HepG2 (cell line): ENCODE data around the gene CRYBA1. TPM values are rescaled to one million over a fixed set of nuclear protein-coding genes. Genes with fewer than 3 reads are reported as not detected.

Source experiments
- ARNTL ChIP-seq: sonication (generic); formaldehyde crosslinking; IDR thresholded peaks from 2 replicates; pipeline ENCODE4 v1.4.0; 2020; ENCODE audit warnings: mild to moderate bottlenecking, missing genetic modification reagents
- DDIT3 ChIP-seq: sonication (generic); formaldehyde crosslinking; IDR thresholded peaks from 2 replicates; pipeline ENCODE4 v1.4.0; 2020; ENCODE audit warnings: mild to moderate bottlenecking, missing genetic modification reagents
- KLF9 ChIP-seq: IDR thresholded peaks from 2 replicates; pipeline ENCODE4 v1.6.1; 2016; ENCODE audit warnings: low read depth
- POLR2AphosphoS2 ChIP-seq: IDR thresholded peaks from 2 replicates; pipeline ENCODE4 v1.6.1; 2011; ENCODE audit warnings: low read depth, low read length, improper control_type of control experiment
- RORA ChIP-seq: sonication (generic); formaldehyde crosslinking; IDR thresholded peaks from 2 replicates; pipeline ENCODE4 v1.5.0; 2020; ENCODE audit warnings: mild to moderate bottlenecking, missing genetic modification reagents, moderate library complexity
- YY1 ChIP-seq: IDR thresholded peaks from 2 replicates; pipeline ENCODE4 v1.6.1; 2011; ENCODE audit warnings: low read length, low read depth, moderate library complexity, mild to moderate bottlenecking; ENCODE audit not compliant: insufficient read depth, insufficient replicate concordance
- ZBTB10 ChIP-seq: sonication (generic); formaldehyde crosslinking; IDR thresholded peaks from 2 replicates; pipeline ENCODE4 v1.4.0; 2020; ENCODE audit warnings: missing genetic modification reagents, borderline replicate concordance
- ZNF136 ChIP-seq: sonication (generic); formaldehyde crosslinking; IDR thresholded peaks from 2 replicates; pipeline ENCODE4 v1.8.1; 2022; ENCODE audit warnings: low read depth, mild to moderate bottlenecking, moderate library complexity, missing genetic modification reagents
- ZNF260 ChIP-seq: sonication (generic); formaldehyde crosslinking; IDR thresholded peaks from 2 replicates; pipeline ENCODE4 v1.4.0; 2020; ENCODE audit warnings: missing genetic modification reagents, low read depth, mild to moderate bottlenecking, borderline replicate concordance
- ZNF75D ChIP-seq: sonication (generic); formaldehyde crosslinking; IDR thresholded peaks from 2 replicates; pipeline ENCODE4 v1.8.1; 2023; ENCODE audit warnings: missing genetic modification reagents, mild to moderate bottlenecking, borderline replicate concordance
- ZNF788 ChIP-seq: sonication (generic); formaldehyde crosslinking; IDR thresholded peaks from 2 replicates; pipeline ENCODE4 v1.5.0; 2020; ENCODE audit warnings: mild to moderate bottlenecking, missing genetic modification reagents, borderline replicate concordance
- ZNF841 ChIP-seq: sonication (generic); formaldehyde crosslinking; IDR thresholded peaks from 2 replicates; pipeline ENCODE4 v1.8.1; 2023; ENCODE audit warnings: missing genetic modification reagents, borderline replicate concordance
- ZSCAN30 ChIP-seq: sonication (generic); formaldehyde crosslinking; IDR thresholded peaks from 2 replicates; pipeline ENCODE4 v1.5.0; 2020; ENCODE audit warnings: mild to moderate bottlenecking, missing genetic modification reagents
- ZSCAN31 ChIP-seq: sonication (generic); formaldehyde crosslinking; IDR thresholded peaks from 2 replicates; pipeline ENCODE4 v1.5.0; 2020; ENCODE audit warnings: low read depth, mild to moderate bottlenecking, missing genetic modification reagents
- polyA plus RNA-seq, 8 experiments: library from polyadenylated mRNA; depleted of rRNA in 3 of 8; stranded (reverse) in 7 of 8; unstranded in 1 of 8; fragments of >200 nt; fragmentation: Illumina TruSeq in 4 of 8; extraction: Trizol in 4 of 8; gene quantifications; 2 replicates each; pipeline versions ENCODE4 v1.2.1 to v1.2.3, GENCODE V29; 2011 to 2016; ENCODE audit warnings: low read depth in 4 of 8, missing spikeins in 1 of 8, mixed read lengths in 1 of 8; ENCODE audit not compliant: insufficient read depth in 1 of 8
- total RNA-seq, 5 experiments: library from RNA; depleted of rRNA; stranded (reverse); fragments of >200 nt; fragmentation: Illumina TruSeq; extraction: Trizol; gene quantifications; 2 replicates each; pipeline ENCODE4 v1.2.3, GENCODE V29; 2016; ENCODE audit warnings: low read depth in 1 of 5
- TF ChIP-seq, protein P1 (sequence below): sonication (generic); formaldehyde crosslinking; IDR thresholded peaks from 2 replicates; pipeline ENCODE4 v1.4.0; 2020; ENCODE audit warnings: missing genetic modification reagents
- TF ChIP-seq, protein P2 (sequence below): sonication (generic); formaldehyde crosslinking; IDR thresholded peaks from 2 replicates; pipeline ENCODE4 v1.4.0; 2020; ENCODE audit warnings: missing genetic modification reagents

The CRYBA1 gene
- total and polyA plus RNA-seq, 2 of the 13 experiments (the other 11 are each of a cell fraction or from before 2014, with no cell fraction given): not detected

DNA sequence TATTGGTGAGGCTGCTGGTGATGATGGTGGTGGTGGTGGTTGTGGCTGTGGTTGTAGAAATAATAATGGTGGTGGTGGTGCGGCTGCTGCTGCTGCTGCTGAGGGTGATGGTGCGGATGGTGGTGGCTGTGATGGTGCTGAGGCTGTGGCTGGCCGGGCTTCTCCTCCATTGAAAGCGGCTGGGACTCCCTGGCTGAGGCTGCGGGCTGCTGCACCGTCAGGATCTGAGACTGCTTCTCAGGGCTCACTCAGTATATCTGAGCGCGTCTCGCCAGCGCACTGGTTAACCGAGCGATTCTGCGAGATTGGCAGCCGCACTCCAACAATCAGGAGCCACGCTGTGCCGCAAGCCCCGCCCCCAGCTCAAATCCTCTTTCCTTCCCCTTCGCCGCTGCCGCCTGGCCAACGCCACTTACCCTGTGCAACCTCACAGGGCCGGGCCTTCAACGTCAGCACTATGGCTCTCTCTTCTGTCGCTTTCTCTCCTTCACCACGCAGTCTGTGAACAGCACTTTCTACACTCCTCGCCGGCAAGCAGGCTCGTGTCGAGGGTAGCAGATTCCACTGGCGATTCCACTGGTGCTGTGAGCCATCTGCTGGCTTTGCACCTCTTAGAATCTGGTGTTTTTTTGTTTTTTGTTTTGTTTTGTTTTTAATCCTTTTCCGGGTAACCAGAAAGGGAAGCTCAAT lies 47.4 kb downstream of the CRYBA1 start, which contains the start of gene NUFIP2 (continued):
- TF ChIP-seq ZSCAN31 (CRISPR knock-in tag) (0 out of 2 replicates have a peak, but pooled peaks have one; percentile 55), ARNTL (CRISPR knock-in tag) (no peak; the same call in 1 of the 2 replicates), YY1 (peak; percentile 88), KLF9 (CRISPR knock-in tag) (0 out of 2 replicates have a peak, but pooled peaks have one; percentile 28), ZSCAN30 (CRISPR knock-in tag) (no peak), ZNF788 (CRISPR knock-in tag) (peak; percentile 87), ZNF136 (0 out of 2 replicates have a peak, but pooled peaks have one; percentile 46), RORA (CRISPR knock-in tag) (no peak), ZNF260 (no peak), POLR2AphosphoS2 (0 out of 2 replicates have a peak, but pooled peaks have one; percentile 51), ZBTB10 (0 out of 2 replicates have a peak, but pooled peaks have one; percentile 20), ZNF841 (CRISPR knock-in tag) (no peak), DDIT3 (CRISPR knock-in tag) (no peak), ZNF75D (CRISPR knock-in tag) (no peak)
- TF ChIP-seq, protein P1, sequence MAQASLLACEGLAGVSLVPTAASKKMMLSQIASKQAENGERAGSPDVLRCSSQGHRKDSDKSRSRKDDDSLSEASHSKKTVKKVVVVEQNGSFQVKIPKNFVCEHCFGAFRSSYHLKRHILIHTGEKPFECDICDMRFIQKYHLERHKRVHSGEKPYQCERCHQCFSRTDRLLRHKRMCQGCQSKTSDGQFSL (CRISPR knock-in tag): no peak; the same call in 1 of the 2 replicates
- TF ChIP-seq, protein P2, sequence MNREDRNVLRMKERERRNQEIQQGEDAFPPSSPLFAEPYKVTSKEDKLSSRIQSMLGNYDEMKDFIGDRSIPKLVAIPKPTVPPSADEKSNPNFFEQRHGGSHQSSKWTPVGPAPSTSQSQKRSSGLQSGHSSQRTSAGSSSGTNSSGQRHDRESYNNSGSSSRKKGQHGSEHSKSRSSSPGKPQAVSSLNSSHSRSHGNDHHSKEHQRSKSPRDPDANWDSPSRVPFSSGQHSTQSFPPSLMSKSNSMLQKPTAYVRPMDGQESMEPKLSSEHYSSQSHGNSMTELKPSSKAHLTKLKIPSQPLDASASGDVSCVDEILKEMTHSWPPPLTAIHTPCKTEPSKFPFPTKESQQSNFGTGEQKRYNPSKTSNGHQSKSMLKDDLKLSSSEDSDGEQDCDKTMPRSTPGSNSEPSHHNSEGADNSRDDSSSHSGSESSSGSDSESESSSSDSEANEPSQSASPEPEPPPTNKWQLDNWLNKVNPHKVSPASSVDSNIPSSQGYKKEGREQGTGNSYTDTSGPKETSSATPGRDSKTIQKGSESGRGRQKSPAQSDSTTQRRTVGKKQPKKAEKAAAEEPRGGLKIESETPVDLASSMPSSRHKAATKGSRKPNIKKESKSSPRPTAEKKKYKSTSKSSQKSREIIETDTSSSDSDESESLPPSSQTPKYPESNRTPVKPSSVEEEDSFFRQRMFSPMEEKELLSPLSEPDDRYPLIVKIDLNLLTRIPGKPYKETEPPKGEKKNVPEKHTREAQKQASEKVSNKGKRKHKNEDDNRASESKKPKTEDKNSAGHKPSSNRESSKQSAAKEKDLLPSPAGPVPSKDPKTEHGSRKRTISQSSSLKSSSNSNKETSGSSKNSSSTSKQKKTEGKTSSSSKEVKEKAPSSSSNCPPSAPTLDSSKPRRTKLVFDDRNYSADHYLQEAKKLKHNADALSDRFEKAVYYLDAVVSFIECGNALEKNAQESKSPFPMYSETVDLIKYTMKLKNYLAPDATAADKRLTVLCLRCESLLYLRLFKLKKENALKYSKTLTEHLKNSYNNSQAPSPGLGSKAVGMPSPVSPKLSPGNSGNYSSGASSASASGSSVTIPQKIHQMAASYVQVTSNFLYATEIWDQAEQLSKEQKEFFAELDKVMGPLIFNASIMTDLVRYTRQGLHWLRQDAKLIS (CRISPR knock-in tag): peak; percentile 94
